Uterus (tissue), 4 donors: ENCODE results near the gene STX16. TPM values are rescaled to one million over a fixed set of nuclear protein-coding genes. Genes with fewer than 3 reads are reported as not detected.

Experiments used
- DNase-seq, 2 donors: peaks; one replicate each; pipeline ENCODE4 v3.0.0-alpha.2; 2019 to 2020
- H3K27ac ChIP-seq, 2 donors: fragments of 200-600 bp; sonication (generic); 1 replicate in 1 of 2; 2 replicates in 1 of 2; pipeline ENCODE4 v1.5.1; 2016 to 2018
- H3K27me3 ChIP-seq, 2 donors: fragments of 200-600 bp; sonication (generic); one replicate each; pipeline ENCODE4 v1.5.1; 2018 to 2019; ENCODE audit warnings: control low read depth in 1 of 2
- H3K36me3 ChIP-seq, 2 donors: fragments of 200-600 bp; sonication (generic); one replicate each; pipeline ENCODE4 v1.5.1; 2019; ENCODE audit warnings: control low read depth in 1 of 2
- H3K4me1 ChIP-seq, 2 donors: fragments of 200-600 bp; sonication (generic); one replicate each; pipeline ENCODE4 v1.5.1; 2018 to 2019; ENCODE audit warnings: control low read depth in 1 of 2
- H3K4me3 ChIP-seq, 2 donors: fragments of 200-600 bp; sonication (generic); 1 replicate in 1 of 2; 2 replicates in 1 of 2; pipeline ENCODE4 v1.5.1; 2018 to 2019; ENCODE audit warnings: mild to moderate bottlenecking in 1 of 2
- H3K9me3 ChIP-seq, 2 donors: fragments of 200-600 bp; sonication (generic); one replicate each; pipeline ENCODE4 v1.5.1; 2019; ENCODE audit warnings: control low read depth in 1 of 2
- CTCF ChIP-seq, 4 experiments: fragments of 200-600 bp in 2 of 4; fragments of 450-650 bp in 2 of 4; sonication (generic) in 2 of 4; IDR thresholded peaks; one replicate each; pipeline ENCODE4 v1.5.1; 2016 to 2019; ENCODE audit warnings: antibody characterized with exemption in 4 of 4, mild to moderate bottlenecking in 2 of 4, moderate library complexity in 1 of 4
- POLR2A ChIP-seq, 2 donors: fragments of 450-650 bp; IDR thresholded peaks; one replicate each; pipeline ENCODE4 v1.6.1; 2016; ENCODE audit warnings: antibody characterized with exemption in 2 of 2, mild to moderate bottlenecking in 1 of 2, moderate library complexity in 1 of 2
- intact Hi-C: fragments of 100-400 bp; cut with DNase I; formaldehyde crosslinking; loops from one replicate; pipeline ENCODE4 v1.15.1; 2023; ENCODE audit warnings: low total_unique reads
- total RNA-seq, 4 donors: library from RNA; depleted of rRNA in 3 of 4; stranded (reverse); fragments of >200 nt in 3 of 4; gene quantifications; one replicate each; pipeline versions ENCODE4 v1.1.0 to v1.2.4, GENCODE V29; 2014 to 2023
- donor health status: DM: yes; HTN: yes; CAD: no.

Gene STX16
- total RNA-seq, 4 donors from 2014 or later: 32.6 to 82.7 (median 60.8) TPM

GRCh38 chr20:58605292-58606065, 45.6 kb upstream of the STX16 start:
- no peak overlapping the region for H3K27ac ChIP-seq

GRCh38 chr20:58606184-58606583, 44.9 kb upstream of the STX16 start:
- no peak for DNase-seq
- no peak for TF ChIP-seq CTCF (IDR thresholded peaks at IDR 0.05)
- no peak for TF ChIP-seq POLR2A (IDR thresholded peaks at IDR 0.05)
- Histone ChIP-seq H3K9me3 (no peaks in the 10 kb centered on the region), H3K27me3 (no peaks in the 10 kb centered on the region), H3K4me3 (no peak overlapping the region), H3K27ac (no peak overlapping the region), H3K36me3 (no peaks in the 10 kb centered on the region), H3K4me1 (peaks cover 0 to 7% of the 10 kb centered on the region in 2 donors)
- intact Hi-C loops: no loop called here

More at GRCh38 chr20:58605292-58606065, 45.6 kb upstream of the STX16 start:
- intact Hi-C loops: no loop called here
- TF ChIP-seq POLR2A (IDR thresholded peaks at IDR 0.05) (no peak), CTCF (IDR thresholded peaks at IDR 0.05) (no peak)
- Histone ChIP-seq H3K9me3 (no peaks in the 10 kb centered on the region), H3K36me3 (no peaks in the 10 kb centered on the region), H3K4me3 (no peak overlapping the region), H3K4me1 (peaks cover 0 to 7% of the 10 kb centered on the region in 2 donors), H3K27me3 (no peaks in the 10 kb centered on the region)
- DNase-seq: no peak

DNA sequence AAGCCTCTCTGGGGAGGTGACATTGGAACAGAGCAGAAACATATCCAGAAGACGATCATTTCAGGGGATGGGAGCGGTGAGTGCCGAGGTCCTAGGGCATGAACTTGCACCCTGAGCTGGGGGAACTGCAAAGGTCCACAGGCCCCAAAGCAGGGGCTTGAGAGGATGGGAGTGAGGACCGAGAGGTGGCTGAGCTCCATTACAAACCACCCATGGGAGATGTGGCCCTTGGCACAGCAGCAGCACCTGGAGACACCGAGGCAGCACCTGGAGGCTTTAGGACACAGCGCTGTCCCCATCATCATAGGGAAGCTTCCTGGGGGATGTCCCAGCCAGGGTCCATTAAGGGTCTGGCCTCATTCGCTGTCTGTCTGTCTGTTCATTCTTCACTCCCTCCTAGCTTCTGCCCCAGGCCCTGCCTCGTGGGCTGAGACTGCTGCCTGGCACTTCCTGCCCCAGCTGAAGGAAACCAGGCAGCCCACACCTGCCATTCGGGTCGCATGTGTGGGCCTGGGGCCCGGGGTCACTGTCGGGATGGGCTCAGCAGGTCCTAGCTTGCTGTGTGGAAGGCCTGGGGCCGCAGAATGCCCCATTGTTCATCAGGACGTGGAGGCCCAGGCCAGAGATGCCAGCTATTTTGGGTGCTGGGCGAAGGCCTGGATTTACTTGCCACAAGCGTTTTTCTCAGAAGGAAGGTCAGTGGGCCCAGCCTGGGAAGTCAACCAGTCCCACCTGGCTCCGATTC, 42.8 kb upstream of the STX16 start:
- intact Hi-C loops: no loop called here
- DNase-seq: no peak
- H3K27ac ChIP-seq: no peak overlapping the region
- no peak for TF ChIP-seq POLR2A (IDR thresholded peaks at IDR 0.05)
- no peaks in the 10 kb centered on the region for H3K27me3 ChIP-seq
- H3K9me3 ChIP-seq: no peaks in the 10 kb centered on the region
- H3K4me3 ChIP-seq: no peak overlapping the region
- peaks cover 0 to 7% of the 10 kb centered on the region in 2 donors for H3K4me1 ChIP-seq
- no peaks in the 10 kb centered on the region for H3K36me3 ChIP-seq

GRCh38 chr20:58609026-58609425, 42.1 kb upstream of the STX16 start:
- DNase-seq: no peak
- Histone ChIP-seq H3K4me3 (no peak overlapping the region), H3K9me3 (no peaks in the 10 kb centered on the region), H3K27me3 (no peaks in the 10 kb centered on the region), H3K36me3 (no peaks in the 10 kb centered on the region), H3K27ac (no peak overlapping the region), H3K4me1 (peaks cover 0 to 7% of the 10 kb centered on the region in 2 donors)
- no peak for TF ChIP-seq POLR2A (IDR thresholded peaks at IDR 0.05)
- TF ChIP-seq CTCF (IDR thresholded peaks at IDR 0.05): no peak
- intact Hi-C loops: no loop called here

GRCh38 chr20:58610071-58610800, 40.8 kb upstream of the STX16 start:
- Histone ChIP-seq H3K27ac (no peak overlapping the region), H3K4me1 (no peaks in the 10 kb centered on the region), H3K9me3 (no peaks in the 10 kb centered on the region), H3K27me3 (no peaks in the 10 kb centered on the region), H3K36me3 (no peaks in the 10 kb centered on the region), H3K4me3 (no peak overlapping the region)
- intact Hi-C loops: no loop called here
- DNase-seq: no peak
- no peak for TF ChIP-seq POLR2A (IDR thresholded peaks at IDR 0.05)
- TF ChIP-seq CTCF (IDR thresholded peaks at IDR 0.05): no peak
